C4-2B (cell line): ENCODE data around the gene SELENOS.

ENCODE experiments used
- CTCF ChIP-seq: fragments of 450-650 bp; conservative IDR thresholded peaks from 2 replicates; pipeline ENCODE4 v1.5.1; 2017; ENCODE audit warnings: mild to moderate bottlenecking
- ZFX ChIP-seq: fragments of 450-650 bp; IDR thresholded peaks from 2 replicates; pipeline ENCODE4 v1.6.1; 2017

- no peak for TF ChIP-seq CTCF
- no peak for TF ChIP-seq ZFX
Observed at GRCh38 chr15:101309436-101310160, 32.3 kb upstream of the SELENOS start.
